Kidney epithelial cell (primary cell): Measurements from ENCODE around the gene NEDD4. TPM values are rescaled to one million over a fixed set of nuclear protein-coding genes. Genes with fewer than 3 reads are reported as not detected.

Experiments
- DNase-seq: peaks from one replicate; pipeline ENCODE4 v3.0.0-alpha.2; 2010; ENCODE audit warnings: low read depth
- H3K27me3 ChIP-seq: 2 replicates; pipeline ENCODE4 v1.6.0; 2011; ENCODE audit warnings: low read length; ENCODE audit not compliant: control insufficient read depth, insufficient read depth
- H3K36me3 ChIP-seq: 2 replicates; pipeline ENCODE4 v1.5.1; 2011; ENCODE audit warnings: low read length; ENCODE audit not compliant: control insufficient read depth, insufficient read depth
- H3K4me3 ChIP-seq: 2 replicates; pipeline ENCODE4 v1.5.1; 2011; ENCODE audit warnings: low read depth, mild to moderate bottlenecking, control low read depth, low read length
- total RNA-seq: library from RNA; depleted of rRNA; stranded (reverse); fragments of >200 nt; gene quantifications from 2 replicates; pipeline ENCODE4 v1.2.3, GENCODE V29; 2015
- TF ChIP-seq, protein P1 (sequence below): IDR thresholded peaks from 2 replicates; pipeline ENCODE4 v1.5.1; 2011; ENCODE audit warnings: mild to moderate bottlenecking, moderate library complexity, low read length, control low read depth, inconsistent platforms; ENCODE audit not compliant: insufficient read depth, poor library complexity, severe bottlenecking

The NEDD4 gene
- total RNA-seq, 1 donor from 2014 or later: 26.8 TPM

DNA sequence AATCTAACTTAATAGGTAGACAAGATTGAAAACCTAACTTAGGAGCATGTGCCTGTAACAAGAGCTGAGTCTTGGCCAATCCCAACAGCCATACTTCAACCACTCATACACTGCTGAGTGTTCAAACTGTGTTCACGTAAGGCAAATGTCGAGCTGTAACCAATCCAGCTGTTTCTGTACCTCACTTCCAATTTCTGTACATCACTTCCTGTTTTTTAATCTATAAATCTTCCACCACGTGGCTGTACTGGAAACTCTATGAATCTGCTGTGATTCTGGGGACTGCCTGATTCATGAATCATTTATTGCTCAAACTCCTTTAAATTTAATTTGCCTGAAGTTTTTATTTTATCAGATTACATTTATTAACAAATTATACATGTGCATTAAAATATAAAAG is 44.6 kb upstream of the NEDD4 start:
- Histone ChIP-seq H3K36me3 (no peaks in the 10 kb centered on the region), H3K27me3 (no peaks in the 10 kb centered on the region), H3K4me3 (no peak overlapping the region)
- no peak for DNase-seq
- TF ChIP-seq, protein P1, sequence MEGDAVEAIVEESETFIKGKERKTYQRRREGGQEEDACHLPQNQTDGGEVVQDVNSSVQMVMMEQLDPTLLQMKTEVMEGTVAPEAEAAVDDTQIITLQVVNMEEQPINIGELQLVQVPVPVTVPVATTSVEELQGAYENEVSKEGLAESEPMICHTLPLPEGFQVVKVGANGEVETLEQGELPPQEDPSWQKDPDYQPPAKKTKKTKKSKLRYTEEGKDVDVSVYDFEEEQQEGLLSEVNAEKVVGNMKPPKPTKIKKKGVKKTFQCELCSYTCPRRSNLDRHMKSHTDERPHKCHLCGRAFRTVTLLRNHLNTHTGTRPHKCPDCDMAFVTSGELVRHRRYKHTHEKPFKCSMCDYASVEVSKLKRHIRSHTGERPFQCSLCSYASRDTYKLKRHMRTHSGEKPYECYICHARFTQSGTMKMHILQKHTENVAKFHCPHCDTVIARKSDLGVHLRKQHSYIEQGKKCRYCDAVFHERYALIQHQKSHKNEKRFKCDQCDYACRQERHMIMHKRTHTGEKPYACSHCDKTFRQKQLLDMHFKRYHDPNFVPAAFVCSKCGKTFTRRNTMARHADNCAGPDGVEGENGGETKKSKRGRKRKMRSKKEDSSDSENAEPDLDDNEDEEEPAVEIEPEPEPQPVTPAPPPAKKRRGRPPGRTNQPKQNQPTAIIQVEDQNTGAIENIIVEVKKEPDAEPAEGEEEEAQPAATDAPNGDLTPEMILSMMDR: no peak

DNA sequence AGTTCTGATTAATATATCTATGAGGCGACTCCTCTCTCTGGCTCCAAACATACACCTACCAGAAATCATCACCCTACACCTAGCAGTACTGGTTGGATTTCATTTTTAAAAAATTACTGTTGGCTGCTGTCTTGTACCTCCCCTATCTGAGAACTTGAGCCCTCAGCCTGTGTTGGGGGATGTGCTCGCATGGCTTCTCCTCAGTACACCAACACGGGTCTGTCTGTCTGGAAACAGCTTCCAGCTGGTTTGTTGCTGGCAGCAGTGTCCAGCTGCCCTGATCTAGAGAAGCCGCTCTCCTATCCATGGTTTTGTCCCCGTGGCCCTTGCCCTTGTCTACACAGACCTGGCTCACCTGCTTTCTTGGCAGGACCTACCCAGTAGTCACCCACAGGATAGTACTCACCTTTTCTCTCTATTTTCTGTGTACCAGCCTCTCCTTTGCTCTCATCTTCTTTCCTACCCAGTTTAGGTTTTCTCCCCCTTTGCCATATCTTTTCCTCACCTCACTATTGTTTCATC is 43.2 kb upstream of the NEDD4 start:
- Histone ChIP-seq H3K4me3 (no peak overlapping the region), H3K27me3 (no peaks in the 10 kb centered on the region), H3K36me3 (no peaks in the 10 kb centered on the region)
- DNase-seq: no peak
- TF ChIP-seq, protein P1: no peak

DNA sequence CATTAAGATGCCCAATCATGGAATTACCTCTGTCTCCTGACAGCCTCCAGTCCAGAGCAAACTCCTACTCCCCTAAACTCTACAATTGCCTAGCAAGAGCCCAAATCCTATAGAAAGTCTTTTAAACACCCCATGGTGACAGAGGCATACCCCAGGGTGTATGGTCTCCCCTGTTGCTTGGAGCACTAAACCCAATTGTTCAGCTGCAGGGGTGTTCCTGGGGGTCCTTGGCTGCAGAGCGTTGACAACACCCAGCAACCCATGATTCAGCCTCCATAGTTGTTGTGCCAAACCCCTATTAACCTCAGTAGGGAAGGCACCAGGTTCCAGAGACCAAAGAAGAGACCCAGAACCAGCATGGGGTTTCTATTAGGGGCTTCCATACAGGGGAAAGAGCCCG is 41.8 kb upstream of the NEDD4 start:
- Histone ChIP-seq H3K36me3 (no peaks in the 10 kb centered on the region), H3K4me3 (no peak overlapping the region), H3K27me3 (no peaks in the 10 kb centered on the region)
- TF ChIP-seq, protein P1: no peak
- no peak for DNase-seq

GRCh38 chr15:56034514-56034913 is 41.1 kb upstream of the NEDD4 start:
- no peaks in the 10 kb centered on the region for H3K36me3 ChIP-seq

DNA sequence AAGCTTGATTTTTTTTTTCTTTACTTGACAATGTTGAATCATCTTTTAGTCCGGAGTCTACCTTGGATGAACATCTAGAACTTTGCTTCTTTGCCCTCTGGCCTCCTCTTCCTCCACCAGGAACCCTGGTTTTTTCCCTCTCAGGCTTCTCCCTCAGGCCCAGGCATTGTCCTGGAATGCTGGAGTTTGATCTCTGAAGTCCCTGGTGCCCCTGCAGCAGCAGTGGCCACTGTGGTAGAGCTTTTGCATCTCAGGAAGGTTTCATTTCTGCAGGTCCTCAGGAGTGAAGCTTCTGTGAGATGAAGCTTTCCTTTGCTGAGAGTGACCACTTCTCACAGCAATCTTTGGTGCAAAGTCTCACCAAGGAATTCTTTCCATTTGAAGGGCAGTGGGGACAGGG is 39.0 kb upstream of the NEDD4 start:
- H3K4me3 ChIP-seq: no peak overlapping the region
- H3K27me3 ChIP-seq: no peaks in the 10 kb centered on the region
- TF ChIP-seq, protein P1: no peak
- no peaks in the 10 kb centered on the region for H3K36me3 ChIP-seq
- DNase-seq: no peak

More at GRCh38 chr15:56034514-56034913, 41.1 kb upstream of the NEDD4 start:
- TF ChIP-seq, protein P1: no peak
- no peak for DNase-seq
- H3K27me3 ChIP-seq: no peaks in the 10 kb centered on the region
- no peak overlapping the region for H3K4me3 ChIP-seq

DNA sequence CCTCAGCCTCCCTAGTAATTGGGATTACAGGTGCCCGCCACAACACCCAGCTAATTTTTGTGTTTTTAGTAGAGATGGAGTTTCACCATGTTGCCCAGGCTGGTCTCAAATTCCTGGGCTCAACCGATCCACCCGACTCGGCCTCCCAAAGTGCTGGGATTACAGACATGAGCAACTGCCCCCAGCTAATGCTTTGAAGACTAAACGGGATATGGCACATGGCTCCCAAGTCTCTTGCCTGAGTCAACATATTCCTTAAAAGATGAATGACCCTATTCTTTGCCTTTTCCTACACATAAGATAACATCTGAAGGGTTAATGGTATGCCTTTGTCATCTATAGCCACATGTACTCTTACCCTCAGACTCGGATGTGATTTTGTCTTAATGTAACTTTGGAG is 38.4 kb upstream of the NEDD4 start:
- no peaks in the 10 kb centered on the region for H3K27me3 ChIP-seq

More for the DNA sequence above, 38.4 kb upstream of the NEDD4 start:
- no peak for DNase-seq
- H3K36me3 ChIP-seq: no peaks in the 10 kb centered on the region
- H3K4me3 ChIP-seq: no peak overlapping the region
- TF ChIP-seq, protein P1: no peak
